ENCODE results near the gene NFE2L2. TPM values are rescaled to one million over a fixed set of nuclear protein-coding genes. Genes with fewer than 3 reads are reported as not detected.
"Not testable (repeated sequence)": the region's sequence is repeated elsewhere in the genome, so short reads cannot be mapped to it uniquely, and the experiment has no call there.

The NFE2L2 gene
- polyA plus RNA-seq, 1 donor from 2014 or later, result 41.7 TPM

DNA sequence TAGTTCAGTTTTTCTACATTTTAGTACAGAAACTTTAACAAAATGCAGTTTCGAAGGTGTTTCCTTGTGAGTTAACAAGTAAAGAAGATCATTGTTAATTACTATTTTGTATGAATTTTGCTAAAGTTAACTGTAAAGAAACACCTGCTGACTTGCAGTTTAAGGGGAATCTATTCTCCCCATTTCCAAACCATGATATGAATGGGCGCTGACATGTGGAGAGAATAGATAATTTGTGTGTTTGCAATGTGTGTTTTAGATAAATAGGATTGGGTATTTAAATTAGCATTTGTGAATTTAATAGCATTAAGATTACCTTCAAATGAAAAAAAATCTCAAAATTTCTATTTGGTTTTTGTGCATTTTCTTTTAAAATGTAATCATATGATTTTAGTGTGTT lies 44.7 kb downstream of the NFE2L2 start:
- H3K27me3 Mint-ChIP-seq, H3K4me3 Mint-ChIP-seq, H3K36me3 Mint-ChIP-seq, H3K9me3 Mint-ChIP-seq, H3K27ac Mint-ChIP-seq: not testable (repeated sequence)
- peaks cover 10 to 41% (median 31%) of the 10 kb centered on the region in 3 donors for H3K4me1 Mint-ChIP-seq

- no peaks in the 10 kb centered on the region for H3K36me3 Mint-ChIP-seq
- no peaks in the 10 kb centered on the region for H3K9me3 Mint-ChIP-seq
- peak overlapping the region in 1 of 3 donors; percentile 98 for H3K27ac Mint-ChIP-seq
- peaks cover 13 to 45% (median 33%) of the 10 kb centered on the region in 3 donors for H3K4me1 Mint-ChIP-seq
- no peaks in the 10 kb centered on the region for H3K27me3 Mint-ChIP-seq
- peak overlapping the region in 2 of 4 donors; percentile 3 to 48 for H3K4me3 Mint-ChIP-seq
Measured at GRCh38 chr2:177217247-177217843, 47.2 kb downstream of the NFE2L2 start.

DNA sequence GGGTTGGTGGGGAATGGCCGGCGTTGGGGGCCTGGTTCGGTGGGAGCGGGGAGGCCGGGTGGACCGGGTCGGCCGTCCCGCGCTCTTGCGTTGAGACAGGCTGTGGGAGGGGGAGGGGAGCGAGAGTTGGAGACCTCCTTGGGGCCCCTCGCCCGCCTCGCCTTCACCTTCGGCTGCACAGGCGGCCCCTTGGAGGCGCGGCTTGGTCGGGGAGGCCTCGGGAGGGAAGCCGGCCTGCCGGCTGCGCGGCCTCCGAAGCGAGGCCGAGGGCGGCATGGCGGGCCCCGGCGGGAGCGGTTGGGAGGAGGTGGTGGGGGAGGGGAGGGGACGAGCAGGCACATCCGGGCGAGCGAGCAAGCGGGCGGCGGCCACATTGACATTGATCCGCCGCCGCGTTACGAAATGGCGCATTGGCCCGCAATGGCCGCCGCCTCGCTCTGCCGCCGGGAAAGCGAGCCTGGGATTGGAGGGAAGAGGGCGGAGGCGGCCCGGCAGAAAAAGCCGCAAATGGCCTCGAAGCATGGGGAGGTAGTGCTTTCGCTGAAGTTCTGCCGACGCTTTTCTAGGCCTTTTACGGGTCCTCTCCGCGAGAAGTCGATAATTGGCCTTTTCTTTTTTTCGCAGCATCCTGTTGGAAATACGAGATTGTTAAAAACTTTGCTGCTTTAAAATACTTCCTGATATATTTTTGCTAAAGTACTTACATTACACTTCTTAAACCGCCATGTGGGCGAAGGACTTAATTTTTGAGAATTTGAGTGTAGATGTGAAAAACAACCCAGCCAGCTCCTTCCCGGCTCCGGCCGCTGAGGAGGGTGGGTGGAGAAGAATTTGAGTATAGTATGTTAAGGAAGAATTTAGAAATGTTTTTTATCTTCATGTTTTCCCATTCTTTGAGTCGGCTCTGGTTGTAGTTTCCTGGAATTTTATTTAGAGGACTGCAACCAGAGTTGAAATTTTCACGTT lies 51.4 kb downstream of the NFE2L2 start:
- H3K4me1 Mint-ChIP-seq, result peaks cover 15 to 37% (median 35%) of the 10 kb centered on the region in 3 donors
- H3K9me3 Mint-ChIP-seq, result no peaks in the 10 kb centered on the region
- H3K27me3 Mint-ChIP-seq, result no peaks in the 10 kb centered on the region
- peak overlapping the region; percentile 92 to 100 (median 96) for H3K4me3 Mint-ChIP-seq
- peak overlapping the region; percentile 98 to 100 (median 100) for H3K27ac Mint-ChIP-seq
- H3K36me3 Mint-ChIP-seq, result no peaks in the 10 kb centered on the region

- no peaks in the 10 kb centered on the region for H3K36me3 Mint-ChIP-seq
Measured at GRCh38 chr2:177212106-177212890, 52.2 kb downstream of the NFE2L2 start, which contains the start of gene HNRNPA3. Gene HNRNPA3, plus strand, starts transcription at chr2:177212794. Its CDS starts 6 bp downstream, at chr2:177212800.

DNA sequence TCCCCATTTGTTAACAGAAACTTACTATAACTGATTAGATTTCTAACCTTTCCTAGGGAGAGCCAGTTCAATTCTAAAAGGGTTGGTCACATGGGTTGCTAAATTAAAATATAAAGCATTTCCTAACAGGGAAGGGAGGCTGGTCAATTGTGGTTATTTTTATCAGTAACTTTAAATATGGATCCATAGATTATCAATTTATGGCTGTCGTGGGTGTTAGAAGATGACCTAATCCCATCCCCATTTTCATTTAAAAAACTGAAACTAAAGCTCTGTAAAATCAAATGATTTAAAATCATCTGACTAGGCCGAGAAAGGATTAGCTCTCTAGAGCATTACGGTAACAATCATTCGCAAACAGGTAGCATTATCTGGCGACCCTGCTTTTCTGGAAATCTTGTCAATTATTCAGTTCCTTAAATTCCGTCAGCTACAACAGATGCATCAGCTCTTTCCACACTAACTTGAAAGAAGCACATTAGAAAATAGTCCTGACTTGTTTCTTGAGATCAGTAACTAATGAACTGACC lies 52.9 kb downstream of the NFE2L2 start:
- H3K27ac Mint-ChIP-seq, result peak overlapping the region; percentile 98 to 100 (median 100)
- peak overlapping the region; percentile 92 to 100 (median 96) for H3K4me3 Mint-ChIP-seq
- no peaks in the 10 kb centered on the region for H3K9me3 Mint-ChIP-seq
- H3K27me3 Mint-ChIP-seq, result no peaks in the 10 kb centered on the region
- no peaks in the 10 kb centered on the region for H3K36me3 Mint-ChIP-seq
- peaks cover 17 to 37% (median 34%) of the 10 kb centered on the region in 3 donors for H3K4me1 Mint-ChIP-seq

More at GRCh38 chr2:177212106-177212890, 52.2 kb downstream of the NFE2L2 start, which contains the start of gene HNRNPA3:
- Mint-ChIP-seq H3K27me3 (no peaks in the 10 kb centered on the region), H3K27ac (peak within 1 kb of the TSS; percentile 98 to 100 (median 100)), H3K4me3 (peak within 1 kb of the TSS; percentile 92 to 100 (median 96)), H3K9me3 (no peaks in the 10 kb centered on the region), H3K4me1 (peaks cover 15 to 37% (median 33%) of the 10 kb centered on the region in 3 donors)

GRCh38 chr2:177211169-177211568 lies 53.4 kb downstream of the NFE2L2 start:
- Mint-ChIP-seq H3K36me3 (no peaks in the 10 kb centered on the region), H3K9me3 (no peaks in the 10 kb centered on the region), H3K4me3 (peak overlapping the region; percentile 41 to 100 (median 96)), H3K4me1 (peaks cover 15 to 32% (median 31%) of the 10 kb centered on the region in 3 donors), H3K27ac (peak overlapping the region; percentile 98 to 100 (median 100)), H3K27me3 (no peaks in the 10 kb centered on the region)

GRCh38 chr2:177207101-177207500 lies 57.4 kb downstream of the NFE2L2 start:
- Mint-ChIP-seq H3K4me3 (peak overlapping the region in 1 of 4 donors; percentile 54), H3K27me3 (no peaks in the 10 kb centered on the region), H3K36me3 (no peaks in the 10 kb centered on the region), H3K9me3 (no peaks in the 10 kb centered on the region), H3K27ac (peak overlapping the region in 1 of 3 donors; percentile 46), H3K4me1 (peaks cover 4 to 18% (median 10%) of the 10 kb centered on the region in 3 donors)

DNA sequence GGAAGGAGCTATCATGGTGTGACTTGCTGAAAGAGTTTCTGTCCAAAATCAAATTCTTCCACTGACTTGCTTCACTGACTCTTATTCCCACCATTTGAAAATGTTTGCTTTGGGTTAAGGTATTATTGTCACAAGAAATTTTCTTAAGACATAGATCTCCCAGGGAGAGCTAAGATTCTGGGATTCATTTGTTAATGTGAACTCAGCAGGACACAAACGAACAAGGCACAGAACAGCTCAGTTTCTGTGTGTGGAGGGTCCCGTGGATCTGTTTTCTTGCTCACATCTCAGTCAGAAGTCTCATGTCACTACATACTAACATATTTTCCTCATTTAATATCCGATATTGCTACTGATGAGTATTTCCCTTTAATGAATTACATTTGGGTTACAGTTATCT lies 60.1 kb downstream of the NFE2L2 start:
- H3K36me3 Mint-ChIP-seq, result no peaks in the 10 kb centered on the region
- H3K27ac Mint-ChIP-seq, result no peak overlapping the region
- no peak overlapping the region for H3K4me3 Mint-ChIP-seq
- no peaks in the 10 kb centered on the region for H3K27me3 Mint-ChIP-seq
- peaks cover 0 to 4% (median 2%) of the 10 kb centered on the region in 3 donors for H3K4me1 Mint-ChIP-seq
- H3K9me3 Mint-ChIP-seq, result no peaks in the 10 kb centered on the region

- peaks cover 0 to 2% (median under 1%) of the 10 kb centered on the region in 3 donors for H3K4me1 Mint-ChIP-seq
- H3K27ac Mint-ChIP-seq, result no peak overlapping the region
- no peaks in the 10 kb centered on the region for H3K36me3 Mint-ChIP-seq
- H3K27me3 Mint-ChIP-seq, result no peaks in the 10 kb centered on the region
- H3K4me3 Mint-ChIP-seq, result no peak overlapping the region
- no peaks in the 10 kb centered on the region for H3K9me3 Mint-ChIP-seq
Measured at GRCh38 chr2:177201919-177202346, 62.6 kb downstream of the NFE2L2 start.

- H3K4me3 Mint-ChIP-seq, H3K27ac Mint-ChIP-seq, H3K27me3 Mint-ChIP-seq, H3K4me1 Mint-ChIP-seq, H3K9me3 Mint-ChIP-seq, H3K36me3 Mint-ChIP-seq: not testable (repeated sequence)
Measured at GRCh38 chr2:177200419-177200818, 64.1 kb downstream of the NFE2L2 start.

DNA sequence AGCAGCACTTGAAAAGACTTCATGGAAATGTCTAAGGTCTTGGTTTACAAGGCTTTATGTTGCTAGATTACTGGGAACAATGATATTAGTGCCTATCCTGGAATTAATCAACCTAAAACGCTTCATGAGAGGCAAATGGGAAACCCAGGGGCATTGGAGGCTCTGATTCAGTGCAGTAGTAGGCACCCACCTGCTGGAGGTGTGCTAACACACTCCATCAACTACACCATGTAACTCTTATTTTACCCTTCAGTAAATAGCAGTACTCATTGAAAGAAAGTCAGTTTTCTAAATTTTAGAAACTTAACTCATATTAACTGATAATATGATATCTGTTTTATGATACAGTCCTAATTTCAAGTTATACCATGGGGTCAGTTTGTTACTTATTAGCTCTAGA lies 69.3 kb downstream of the NFE2L2 start:
- H3K27me3 Mint-ChIP-seq, result no peaks in the 10 kb centered on the region
- peaks cover 0 to 4% (median 0%) of the 10 kb centered on the region in 3 donors for H3K4me1 Mint-ChIP-seq
- no peak overlapping the region for H3K27ac Mint-ChIP-seq
- H3K9me3 Mint-ChIP-seq, result no peaks in the 10 kb centered on the region
- H3K36me3 Mint-ChIP-seq, result no peaks in the 10 kb centered on the region
- no peak overlapping the region for H3K4me3 Mint-ChIP-seq

DNA sequence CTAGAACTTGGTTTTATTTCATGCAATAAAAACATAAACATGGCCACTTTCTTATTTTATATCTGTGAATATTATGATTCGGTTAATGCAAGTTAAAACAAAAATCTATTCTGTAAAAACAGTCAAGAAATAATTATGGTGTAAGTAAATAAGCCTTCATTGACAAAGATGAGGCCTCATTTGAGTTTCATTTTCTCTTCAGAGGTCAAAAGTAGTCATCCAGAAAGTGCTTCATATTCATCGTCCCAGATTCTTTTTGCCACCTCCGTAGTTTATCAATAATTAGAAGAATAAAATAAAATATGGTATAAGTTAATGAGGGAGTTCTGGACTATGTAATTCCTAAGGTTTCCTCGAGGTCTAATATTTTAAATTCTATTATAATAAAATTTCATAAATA lies 71.3 kb downstream of the NFE2L2 start:
- Mint-ChIP-seq H3K36me3 (no peaks in the 10 kb centered on the region), H3K4me3 (no peak overlapping the region), H3K9me3 (no peaks in the 10 kb centered on the region), H3K4me1 (peaks cover 0 to 4% (median 0%) of the 10 kb centered on the region in 3 donors), H3K27me3 (no peaks in the 10 kb centered on the region), H3K27ac (no peak overlapping the region)

DNA sequence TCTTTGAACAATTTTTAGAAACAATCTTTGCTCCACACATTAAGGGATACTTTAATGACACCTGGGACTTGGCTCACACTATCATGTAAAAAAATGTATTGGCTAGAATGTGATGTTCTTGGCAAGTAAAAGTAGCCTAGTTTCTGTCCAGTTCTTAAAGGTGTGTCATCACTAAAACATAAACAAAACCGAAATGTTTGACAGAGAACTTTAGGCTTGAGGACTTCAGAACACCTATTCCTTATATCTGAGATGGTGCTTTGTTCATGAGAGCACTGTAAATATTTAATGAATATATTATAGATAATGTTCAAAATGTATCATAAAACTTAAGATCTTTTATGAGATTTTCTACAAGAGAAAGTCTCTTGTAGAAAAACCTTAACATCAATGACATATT lies 71.7 kb downstream of the NFE2L2 start:
- no peak overlapping the region for H3K4me3 Mint-ChIP-seq
- H3K27ac Mint-ChIP-seq, result no peak overlapping the region
- H3K27me3 Mint-ChIP-seq, result no peaks in the 10 kb centered on the region
- H3K36me3 Mint-ChIP-seq, result peaks cover 1% of the 10 kb centered on the region
- peaks cover 0 to 4% (median 0%) of the 10 kb centered on the region in 3 donors for H3K4me1 Mint-ChIP-seq
- H3K9me3 Mint-ChIP-seq, result no peaks in the 10 kb centered on the region

GRCh38 chr2:177190941-177191340 lies 73.6 kb downstream of the NFE2L2 start:
- Mint-ChIP-seq H3K27ac (no peak overlapping the region), H3K9me3 (no peaks in the 10 kb centered on the region), H3K4me3 (no peak overlapping the region)

More at GRCh38 chr2:177190941-177191340, 73.6 kb downstream of the NFE2L2 start:
- H3K36me3 Mint-ChIP-seq, result peaks cover 1% of the 10 kb centered on the region
- H3K4me1 Mint-ChIP-seq, result peaks cover 0 to 4% (median 2%) of the 10 kb centered on the region in 3 donors
- H3K27me3 Mint-ChIP-seq, result no peaks in the 10 kb centered on the region
